HS-27A (cell line): ENCODE measurements around the gene TPRX2.
"Not testable (repeated sequence)": the region's sequence is repeated elsewhere in the genome, so short reads cannot be mapped to it uniquely, and the experiment has no call there.

ENCODE experiments used
- DNase-seq: peaks from one replicate; pipeline ENCODE4 v3.0.0-alpha.2; 2012; ENCODE audit warnings: low read depth, missing footprints

TPRX2 gene, protein sequence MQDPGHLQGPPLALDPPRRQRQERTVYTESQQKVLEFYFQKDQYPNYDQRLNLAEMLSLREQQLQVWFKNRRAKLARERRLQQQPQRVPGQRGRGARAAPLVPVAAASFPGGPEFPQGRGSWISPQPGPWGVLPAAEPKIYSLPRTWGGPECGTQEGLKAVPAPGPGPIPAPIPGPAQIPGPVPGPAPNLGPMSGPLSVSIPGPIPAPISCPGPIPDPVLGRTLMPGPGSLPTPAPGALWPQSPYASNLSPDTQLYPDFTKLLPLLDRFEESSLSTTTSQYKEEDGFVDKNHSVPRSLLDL

GRCh38 chr19:47858646-47859285, at the start of gene TPRX2:
TSS of gene TPRX2 (plus strand) at chr19:47859235. CDS start at chr19:47859247, 12 bp downstream.
- DNase-seq, result not testable (repeated sequence)

DNA sequence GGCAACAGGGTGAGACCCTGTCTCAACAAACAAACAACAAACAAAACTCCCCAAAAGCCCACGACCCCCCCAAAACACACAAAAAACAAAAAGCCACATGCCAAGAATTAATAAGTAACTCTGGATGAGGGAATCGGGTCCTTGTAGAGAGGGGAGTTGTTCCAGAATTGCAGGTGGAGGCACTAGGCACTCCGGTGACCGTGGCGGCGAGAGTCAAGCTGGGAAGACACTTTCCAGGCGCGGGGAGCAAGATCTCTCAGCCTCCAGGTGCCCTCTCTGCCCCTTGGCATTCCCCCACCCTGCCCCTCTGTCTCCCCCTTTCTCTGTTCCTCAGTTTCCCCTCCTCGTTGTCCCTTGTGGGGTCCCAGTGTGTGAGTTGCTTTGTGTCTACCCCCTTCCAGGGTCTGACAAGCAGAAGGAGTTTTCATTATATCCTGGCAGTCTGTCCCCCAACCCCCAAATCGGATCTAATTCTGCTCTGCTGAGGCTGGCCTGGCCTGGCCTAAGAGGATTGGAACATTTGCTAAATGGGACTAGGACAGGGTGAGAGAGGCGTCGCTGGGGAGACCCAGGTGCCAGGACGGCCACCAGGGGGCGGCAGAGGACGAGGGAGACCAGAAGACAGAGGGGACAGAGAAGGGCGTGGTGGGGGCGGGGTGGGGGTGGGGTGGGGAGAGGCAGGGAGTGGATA, 45.6 kb upstream of the TPRX2 start:
- DNase-seq, result peak; percentile 27

GRCh38 chr19:47813995-47814328, 45.1 kb upstream of the TPRX2 start:
- DNase-seq, result no peak

GRCh38 chr19:47816270-47816669, 42.8 kb upstream of the TPRX2 start:
- DNase-seq, result not testable (repeated sequence)

- DNase-seq, result not testable (repeated sequence)
These were observed 40.8 kb upstream of the TPRX2 start for GRCh38 chr19:47818221-47818620.

DNA sequence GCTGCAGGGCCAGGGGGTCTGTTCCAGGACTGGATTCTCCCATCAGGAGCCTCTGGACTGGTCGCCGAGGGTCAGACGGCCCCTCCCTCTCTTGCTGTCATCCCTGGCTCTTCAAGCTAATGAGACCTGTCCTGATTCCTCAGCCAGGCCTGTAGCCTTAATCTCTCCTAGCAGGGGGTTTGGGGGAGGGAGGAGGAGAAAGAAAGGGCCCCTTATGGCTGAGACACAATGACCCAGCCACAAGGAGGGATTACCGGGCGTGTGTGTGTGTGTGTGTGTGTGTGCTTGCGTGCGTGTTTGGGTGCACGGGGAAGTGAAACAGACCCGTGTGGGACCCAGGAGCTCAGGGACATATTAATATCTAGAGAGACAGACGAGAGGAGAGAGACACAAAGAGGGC, 39.2 kb upstream of the TPRX2 start:
- no peak for DNase-seq

DNA sequence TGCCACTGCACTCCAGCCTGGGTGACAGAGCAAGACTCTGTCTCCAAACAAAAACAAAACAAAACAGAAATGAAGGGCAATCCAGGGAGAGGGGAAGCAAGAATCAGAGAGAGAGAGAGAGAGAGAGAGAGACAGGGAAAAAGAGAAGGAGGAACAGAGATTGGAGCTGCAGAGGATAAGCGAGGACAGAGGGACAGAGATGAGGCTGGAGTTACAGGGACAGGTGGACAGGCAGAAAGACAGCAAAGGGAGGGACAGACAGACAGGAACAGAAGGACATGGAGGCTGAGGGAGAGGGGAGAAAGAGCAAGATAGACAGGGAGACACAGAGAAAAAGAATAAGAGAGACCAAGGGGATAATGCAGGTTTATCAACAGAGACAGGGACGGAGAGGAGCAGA, 38.6 kb upstream of the TPRX2 start:
- no peak for DNase-seq

DNA sequence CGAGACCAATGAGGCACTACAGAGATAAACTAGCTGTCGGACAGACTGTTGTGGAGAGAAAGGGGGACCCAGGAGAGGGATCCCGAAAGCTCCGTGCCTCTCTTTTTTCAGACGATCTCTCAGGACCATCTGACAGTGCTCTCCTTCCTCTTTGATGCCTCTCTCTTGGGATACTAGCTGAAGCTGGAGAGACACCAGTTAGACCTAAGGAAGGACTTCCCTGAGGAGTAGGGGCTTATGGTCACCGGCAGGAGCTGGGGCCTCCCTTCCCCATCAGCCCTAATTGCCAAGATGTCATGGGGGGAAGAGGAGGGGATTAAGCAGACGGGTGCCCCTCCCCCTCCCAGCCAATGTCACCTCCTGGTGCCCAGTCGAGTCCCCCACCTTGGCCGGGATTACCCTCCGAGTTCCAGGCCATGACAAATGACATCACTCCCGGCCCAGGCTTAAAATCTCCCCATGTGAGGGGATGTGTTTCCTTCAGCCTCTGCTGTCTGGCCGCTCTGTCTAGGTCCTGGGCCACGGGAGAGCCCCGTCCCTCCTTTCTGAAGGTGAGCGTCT, 37.5 kb upstream of the TPRX2 start, which contains the start of gene CRX:
Gene CRX, plus strand, starts transcription at position 478 of the 561 bp plus-strand sequence. CDS start 12,507 bp downstream, outside the sequence.
- DNase-seq, result no peak

GRCh38 chr19:47824396-47824795, 34.6 kb upstream of the TPRX2 start:
- no peak for DNase-seq

DNA sequence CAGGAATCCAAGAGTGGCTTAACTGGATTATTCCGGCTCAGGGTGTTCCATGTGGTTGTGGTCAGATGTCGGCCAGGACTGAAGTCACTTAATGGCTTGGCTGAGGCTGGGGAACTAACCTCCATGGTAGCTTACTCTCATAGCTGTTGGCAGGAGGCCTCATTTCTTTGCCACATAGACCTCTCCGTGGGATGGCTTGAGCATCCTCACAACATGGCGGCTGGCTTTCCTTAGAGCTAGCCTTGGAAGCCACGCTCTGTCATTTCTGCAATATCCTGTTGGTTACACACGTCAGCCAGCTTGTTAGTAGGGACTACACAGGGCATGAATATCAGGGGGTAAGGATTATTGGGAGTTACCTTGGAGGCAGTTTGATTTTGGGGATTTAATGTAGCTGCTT, 32.2 kb upstream of the TPRX2 start:
- no peak for DNase-seq

DNA sequence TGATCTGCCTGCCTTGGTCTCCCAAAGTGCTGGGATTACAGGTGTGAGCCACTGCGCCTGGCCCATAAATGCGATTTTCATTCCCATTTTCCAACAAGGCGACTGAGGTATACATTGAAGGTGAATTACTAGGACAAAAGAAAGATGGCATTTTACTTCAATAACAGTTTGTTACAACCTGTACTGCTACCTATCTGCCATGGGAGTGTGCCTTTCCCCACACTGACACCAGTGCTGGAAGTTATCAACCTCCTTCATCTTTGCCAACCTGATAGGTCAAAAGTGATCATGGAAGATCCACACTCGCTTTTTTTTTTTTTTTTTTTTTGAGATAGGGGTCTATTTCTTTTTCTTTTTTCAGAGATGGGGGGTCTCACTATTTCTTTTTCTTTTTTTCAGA, 26.3 kb upstream of the TPRX2 start:
- DNase-seq, result no peak

GRCh38 chr19:47836038-47836437, 23.0 kb upstream of the TPRX2 start:
- no peak for DNase-seq

GRCh38 chr19:47839411-47839810, 19.6 kb upstream of the TPRX2 start:
- no peak for DNase-seq

DNA sequence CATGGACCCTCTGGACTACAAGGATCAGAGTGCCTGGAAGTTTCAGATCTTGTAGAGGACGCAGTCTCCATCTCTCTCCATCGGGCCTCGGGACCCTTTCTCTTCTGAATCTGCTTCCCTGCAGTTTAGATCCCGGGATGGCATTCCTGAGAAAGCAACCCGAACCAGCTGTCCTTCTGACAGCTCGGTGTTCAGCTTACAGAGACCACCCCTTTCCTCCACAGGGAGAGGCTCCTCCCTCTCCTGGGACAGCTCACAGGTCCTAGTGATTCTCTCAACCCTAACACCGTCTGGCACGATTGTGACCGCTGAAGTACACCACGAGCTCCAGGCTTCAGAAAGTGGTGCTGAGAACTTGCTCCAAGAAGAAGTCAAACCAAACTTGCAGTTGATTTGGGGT, 19.1 kb upstream of the TPRX2 start:
- DNase-seq, result no peak

- no peak for DNase-seq
These were observed 16.1 kb upstream of the TPRX2 start for GRCh38 chr19:47842941-47843340.

DNA sequence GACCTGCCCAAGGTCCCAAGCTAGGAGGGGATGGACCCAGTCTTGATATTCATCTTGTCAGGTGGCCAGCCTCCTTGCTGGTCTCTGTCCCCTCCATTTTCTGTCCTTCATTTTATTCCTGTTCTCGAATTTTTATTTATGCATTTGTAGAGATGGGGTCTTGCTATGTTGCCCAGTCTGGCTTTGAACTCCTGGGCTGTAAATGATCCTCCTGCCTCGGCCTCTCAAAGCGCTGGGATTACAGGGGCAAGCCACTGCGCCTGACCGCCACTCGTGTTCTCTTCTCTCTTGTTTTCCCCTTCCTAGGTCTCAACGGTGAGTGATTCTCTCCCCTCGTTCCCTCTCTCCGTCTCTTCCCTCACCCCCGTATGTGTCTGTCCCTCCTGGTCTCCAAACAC, 10.6 kb upstream of the TPRX2 start:
- no peak for DNase-seq

DNA sequence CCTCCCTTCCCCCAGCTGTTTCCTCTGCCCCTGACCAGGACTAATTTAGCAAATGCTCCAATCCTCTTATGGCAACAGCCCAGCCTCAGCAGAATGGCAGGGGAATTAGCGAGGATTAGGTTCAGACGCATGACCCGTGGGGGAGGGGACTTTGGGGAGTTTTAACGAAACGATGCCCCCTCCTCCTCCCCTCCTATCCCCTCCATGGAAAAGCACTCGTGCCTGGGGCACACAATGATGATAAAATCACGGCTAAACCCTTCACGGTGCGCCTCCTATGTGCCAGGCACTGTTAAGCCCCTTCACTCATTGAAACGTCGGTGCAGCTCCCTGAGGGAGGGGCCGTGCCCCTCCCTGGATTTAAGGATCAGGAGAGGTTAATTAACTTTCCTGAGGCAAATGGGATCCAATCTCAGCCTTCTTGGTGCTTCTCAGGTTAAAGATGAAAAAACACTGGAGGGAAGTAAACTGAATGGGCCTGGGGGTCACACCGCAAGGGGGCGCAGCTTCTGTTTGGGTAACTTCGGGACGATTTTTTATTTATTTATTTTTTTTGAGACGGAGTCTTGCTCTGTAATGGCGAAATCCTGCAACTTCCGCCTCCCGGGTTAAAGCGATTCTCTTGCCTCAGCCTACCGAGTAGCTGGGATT, 10.1 kb upstream of the TPRX2 start:
- no peak for DNase-seq

DNA sequence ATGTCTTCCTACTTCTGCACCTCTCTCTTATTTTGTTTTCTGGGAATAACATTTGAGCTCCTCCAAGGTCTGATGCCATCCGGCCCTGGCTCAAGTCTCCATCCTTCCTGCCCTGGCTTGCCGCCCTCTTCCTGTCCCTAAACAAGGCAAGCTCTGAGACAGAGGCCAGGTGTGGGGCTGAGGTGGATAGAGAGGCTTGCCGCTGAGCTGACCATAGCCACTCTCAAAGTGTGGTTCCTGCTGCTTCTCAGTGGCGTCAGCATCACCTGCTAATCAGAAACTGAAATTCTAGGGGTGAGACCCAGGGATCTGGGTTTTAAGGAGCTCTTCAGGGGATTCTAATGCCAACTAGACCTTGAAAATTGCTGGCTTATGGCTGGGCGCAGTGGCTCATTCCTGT, 6.0 kb upstream of the TPRX2 start:
- no peak for DNase-seq

GRCh38 chr19:47854459-47854858, 4.6 kb upstream of the TPRX2 start:
- no peak for DNase-seq

GRCh38 chr19:47858231-47858630, 804 bp upstream of the TPRX2 start:
- peak; percentile 35 for DNase-seq

- not testable (repeated sequence) for DNase-seq
These were observed 803 bp downstream of the TPRX2 start for GRCh38 chr19:47859838-47860237.

DNA sequence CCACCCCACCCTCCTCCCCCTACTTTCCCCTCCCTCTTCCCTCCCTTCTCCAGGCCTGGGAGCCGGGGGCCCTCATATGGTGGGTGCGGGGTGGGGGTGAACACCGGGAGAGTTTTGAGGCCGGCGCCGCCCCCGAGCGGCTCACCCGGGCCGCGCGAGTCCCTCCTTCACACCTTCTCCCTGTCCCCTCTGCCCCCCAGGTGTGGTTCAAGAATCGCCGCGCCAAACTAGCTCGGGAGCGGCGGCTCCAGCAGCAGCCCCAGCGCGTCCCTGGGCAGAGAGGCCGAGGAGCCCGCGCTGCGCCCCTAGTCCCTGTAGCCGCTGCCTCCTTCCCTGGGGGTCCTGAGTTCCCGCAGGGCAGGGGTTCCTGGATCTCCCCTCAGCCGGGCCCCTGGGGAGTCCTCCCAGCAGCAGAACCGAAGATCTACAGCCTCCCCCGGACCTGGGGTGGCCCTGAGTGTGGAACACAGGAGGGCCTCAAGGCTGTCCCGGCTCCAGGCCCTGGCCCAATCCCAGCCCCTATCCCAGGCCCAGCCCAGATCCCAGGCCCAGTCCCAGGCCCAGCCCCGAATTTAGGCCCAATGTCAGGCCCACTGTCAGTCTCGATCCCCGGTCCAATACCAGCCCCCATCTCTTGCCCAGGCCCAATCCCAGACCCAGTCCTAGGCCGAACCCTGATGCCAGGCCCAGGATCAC, 1.7 kb downstream of the TPRX2 start:
- DNase-seq, result no peak
